PC-9 (cell line): ENCODE measurements around the gene CAMTA1.

Experiments used
- CTCF ChIP-seq: fragments of 200-600 bp; sonication (generic); conservative IDR thresholded peaks from 2 replicates; pipeline ENCODE4 v1.6.1; 2017; ENCODE audit warnings: mixed run types, antibody characterized with exemption, mild to moderate bottlenecking, moderate library complexity
- EZH2 ChIP-seq: fragments of 200-600 bp; sonication (generic); IDR thresholded peaks from 2 replicates; pipeline ENCODE4 v1.8.0; 2017; ENCODE audit warnings: antibody characterized with exemption, low read depth

DNA sequence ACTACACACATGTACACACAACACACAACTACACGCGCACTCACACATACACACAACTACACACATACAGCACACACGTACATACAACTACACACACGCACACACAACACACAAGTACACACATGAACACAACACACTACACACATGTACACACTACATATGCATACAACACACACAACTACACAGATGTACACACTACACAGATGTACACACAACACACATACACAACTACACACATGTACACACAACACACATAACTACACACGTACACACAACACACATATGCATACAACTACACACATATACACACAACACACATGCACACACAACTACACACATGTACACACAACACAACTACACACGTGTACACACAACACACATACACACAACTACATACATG lies 318.6 kb downstream of the CAMTA1 start:
- TF ChIP-seq CTCF (no peak), EZH2 (no peak)
